Measurements from ENCODE around the gene GOLGA7B.

The GOLGA7B gene

GRCh38 chr10:97898429-97898828, 48.8 kb downstream of the GOLGA7B start:
- DNase-seq, result no peak

GRCh38 chr10:97901381-97901780, 51.7 kb downstream of the GOLGA7B start:
- DNase-seq, result no peak

GRCh38 chr10:97903128-97904017, 53.7 kb downstream of the GOLGA7B start:
- no peak for DNase-seq

GRCh38 chr10:97904018-97904381, 54.4 kb downstream of the GOLGA7B start:
- no peak for DNase-seq

GRCh38 chr10:97904576-97904975, 54.9 kb downstream of the GOLGA7B start:
- no peak for DNase-seq

GRCh38 chr10:97905276-97905675, 55.6 kb downstream of the GOLGA7B start:
- no peak for DNase-seq

- no peak for DNase-seq
These were observed 57.6 kb downstream of the GOLGA7B start for GRCh38 chr10:97907211-97907610.

GRCh38 chr10:97907830-97908229, 58.2 kb downstream of the GOLGA7B start:
- DNase-seq, result no peak

- no peak for DNase-seq
These were observed 61.0 kb downstream of the GOLGA7B start for GRCh38 chr10:97910661-97911060.

GRCh38 chr10:97911217-97911616, 61.6 kb downstream of the GOLGA7B start:
- DNase-seq, result no peak

- no peak for DNase-seq
These were observed 63.5 kb downstream of the GOLGA7B start for GRCh38 chr10:97913193-97913592.

GRCh38 chr10:97913614-97914013, 64.0 kb downstream of the GOLGA7B start:
- no peak for DNase-seq

- DNase-seq, result no peak
These were observed 64.7 kb downstream of the GOLGA7B start for GRCh38 chr10:97914171-97914836.

- DNase-seq, result peak; percentile 79
These were observed 65.2 kb downstream of the GOLGA7B start for GRCh38 chr10:97914837-97915211.

- no peak for DNase-seq
These were observed 65.9 kb downstream of the GOLGA7B start for GRCh38 chr10:97915346-97916131.

GRCh38 chr10:97916586-97916985, 66.9 kb downstream of the GOLGA7B start:
- DNase-seq, result no peak

- no peak for DNase-seq
These were observed 69.4 kb downstream of the GOLGA7B start for GRCh38 chr10:97919012-97919411.

- no peak for DNase-seq
These were observed 71.2 kb downstream of the GOLGA7B start for GRCh38 chr10:97920865-97921264.

All from 8988T (cell line).